ENCODE data around the gene ZNF692.
"Not testable (repeated sequence)": the region's sequence is repeated elsewhere in the genome, so short reads cannot be mapped to it uniquely, and the experiment has no call there.

Gene ZNF692

DNA sequence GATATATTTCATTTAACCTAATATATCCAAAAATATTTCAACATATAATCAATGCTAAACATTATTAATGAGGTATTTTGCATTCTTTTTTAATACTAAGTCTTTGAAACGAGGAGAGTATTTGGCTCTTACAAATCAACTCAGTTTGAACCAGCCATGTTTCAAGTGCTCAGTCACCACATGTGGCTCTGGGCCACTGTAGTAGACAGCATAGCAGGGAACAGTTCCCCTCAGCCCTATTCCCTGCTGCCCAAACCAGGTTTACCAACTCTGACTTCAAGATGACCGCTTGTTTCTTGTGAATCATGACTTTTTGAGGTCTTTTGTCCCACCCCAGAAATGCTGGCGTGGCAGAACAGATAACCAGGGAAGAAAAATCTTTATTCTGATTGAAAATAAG lies 15.2 kb downstream of the ZNF692 start:
- peaks cover 35% of the 10 kb centered on the region for H3K4me1 Mint-ChIP-seq
- no peaks in the 10 kb centered on the region for H3K36me3 Mint-ChIP-seq
- no peaks in the 10 kb centered on the region for H3K9me3 Mint-ChIP-seq
- H3K4me3 Mint-ChIP-seq = no peak overlapping the region
- no peak overlapping the region for H3K27ac Mint-ChIP-seq
- H3K27me3 Mint-ChIP-seq = no peaks in the 10 kb centered on the region

DNA sequence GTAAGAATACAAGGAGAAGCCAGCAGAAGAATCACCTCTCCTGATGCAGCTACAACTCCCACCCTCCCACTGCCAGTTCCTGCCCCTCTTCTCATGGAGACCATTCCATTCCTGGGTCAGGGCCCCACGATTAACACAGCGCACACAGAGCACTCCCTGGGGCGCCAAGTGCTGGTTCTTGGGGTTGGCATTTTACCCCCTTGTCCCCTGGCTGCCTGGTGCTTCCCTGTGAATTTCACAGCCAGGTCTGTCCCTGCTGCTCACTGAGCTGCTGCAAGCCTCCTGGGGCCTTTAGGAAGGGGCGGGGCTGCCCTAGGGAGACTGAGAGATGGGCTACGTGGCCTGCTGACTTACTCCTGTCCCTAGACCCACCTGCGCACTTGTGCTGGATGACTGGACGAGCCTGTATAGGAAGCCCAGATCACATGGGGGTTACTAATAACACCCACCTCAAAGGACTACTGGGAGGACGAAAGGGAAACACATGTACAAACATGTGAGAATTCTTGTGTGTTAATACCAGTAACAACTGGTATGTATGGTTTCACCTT lies 16.0 kb downstream of the ZNF692 start:
- Mint-ChIP-seq H3K27ac (no peak overlapping the region), H3K4me1 (peaks cover 35% of the 10 kb centered on the region), H3K4me3 (no peak overlapping the region), H3K36me3 (no peaks in the 10 kb centered on the region), H3K9me3 (no peaks in the 10 kb centered on the region), H3K27me3 (no peaks in the 10 kb centered on the region)

GRCh38 chr1:248841702-248842395 lies 17.0 kb downstream of the ZNF692 start:
- peaks cover 35% of the 10 kb centered on the region for H3K4me1 Mint-ChIP-seq
- no peaks in the 10 kb centered on the region for H3K9me3 Mint-ChIP-seq
- no peak overlapping the region for H3K4me3 Mint-ChIP-seq
- H3K27me3 Mint-ChIP-seq = no peaks in the 10 kb centered on the region
- H3K27ac Mint-ChIP-seq = peak overlapping the region; percentile 35
- H3K36me3 Mint-ChIP-seq = no peaks in the 10 kb centered on the region

DNA sequence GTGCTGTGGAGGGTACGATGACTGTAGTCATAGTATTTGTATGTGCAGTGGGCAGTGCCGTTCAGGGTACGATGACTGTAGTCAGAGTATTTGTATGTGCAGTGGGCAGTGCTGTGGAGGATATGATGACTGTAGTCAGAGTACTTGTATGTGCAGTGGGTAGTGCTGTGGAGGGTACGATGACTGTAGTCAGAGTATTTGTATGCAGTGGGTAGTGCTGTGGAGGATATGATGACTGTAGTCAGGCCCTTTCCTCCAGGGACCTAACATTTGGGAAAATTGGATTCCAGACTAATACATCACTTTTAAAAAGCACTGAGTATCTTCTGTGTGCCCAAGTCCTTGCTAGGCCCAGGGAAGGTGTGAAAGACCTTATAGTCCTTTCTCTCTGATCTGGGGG lies 17.9 kb downstream of the ZNF692 start:
- H3K27ac Mint-ChIP-seq = no peak overlapping the region
- H3K36me3 Mint-ChIP-seq = no peaks in the 10 kb centered on the region
- H3K4me1 Mint-ChIP-seq = peaks cover 35% of the 10 kb centered on the region
- no peaks in the 10 kb centered on the region for H3K9me3 Mint-ChIP-seq
- no peaks in the 10 kb centered on the region for H3K27me3 Mint-ChIP-seq
- peak overlapping the region; percentile 17 for H3K4me3 Mint-ChIP-seq

- no peaks in the 10 kb centered on the region for H3K27me3 Mint-ChIP-seq
- peak overlapping the region; percentile 92 for H3K27ac Mint-ChIP-seq
- H3K4me1 Mint-ChIP-seq = peaks cover 35% of the 10 kb centered on the region
- no peaks in the 10 kb centered on the region for H3K9me3 Mint-ChIP-seq
- no peak overlapping the region for H3K4me3 Mint-ChIP-seq
- no peaks in the 10 kb centered on the region for H3K36me3 Mint-ChIP-seq
Measured at GRCh38 chr1:248839168-248839555, 19.7 kb downstream of the ZNF692 start.

DNA sequence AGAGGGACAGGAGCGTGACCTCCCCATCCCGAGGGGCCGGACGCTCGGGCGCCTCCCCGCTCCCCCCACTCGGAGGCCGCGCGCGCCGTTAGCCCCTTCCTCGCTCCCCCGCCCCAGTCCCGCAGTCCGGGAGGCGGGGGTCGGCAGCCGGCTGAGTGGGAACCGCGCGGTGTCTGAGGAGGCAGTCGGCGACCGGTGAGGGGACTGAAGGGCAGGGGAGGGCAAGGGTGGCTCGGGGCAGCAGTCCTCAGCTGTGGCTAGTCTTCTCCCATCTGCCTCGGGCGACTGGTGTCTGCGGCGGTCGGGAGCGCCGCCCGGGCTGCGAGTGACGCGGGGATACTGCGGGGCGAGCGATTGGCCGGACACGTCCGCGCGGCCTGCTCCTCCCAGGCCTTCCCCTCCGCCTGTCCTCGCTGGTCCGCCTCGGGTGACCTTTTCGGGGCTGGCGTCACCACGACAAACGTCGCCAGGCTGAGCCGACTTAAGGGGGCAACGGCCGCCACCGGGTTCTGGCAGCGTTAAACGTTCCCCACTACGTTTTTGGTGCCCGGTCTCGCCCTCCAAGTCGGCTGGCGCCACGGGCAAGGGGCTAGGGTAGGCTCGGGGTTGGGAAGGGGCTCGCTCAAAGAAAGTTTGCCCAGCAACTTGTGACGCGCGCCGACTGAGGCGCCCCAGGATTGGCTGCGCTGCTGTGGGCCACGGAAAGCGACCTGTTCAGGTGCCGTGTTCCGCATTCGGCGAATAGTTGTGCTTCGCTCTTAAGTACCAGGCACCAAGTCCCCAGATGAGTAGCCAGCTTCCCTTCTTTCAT lies 20.3 kb downstream of the ZNF692 start:
- Mint-ChIP-seq H3K9me3 (no peaks in the 10 kb centered on the region), H3K27ac (peak overlapping the region; percentile 92), H3K36me3 (no peaks in the 10 kb centered on the region), H3K4me3 (no peak overlapping the region), H3K27me3 (no peaks in the 10 kb centered on the region), H3K4me1 (peaks cover 35% of the 10 kb centered on the region)

DNA sequence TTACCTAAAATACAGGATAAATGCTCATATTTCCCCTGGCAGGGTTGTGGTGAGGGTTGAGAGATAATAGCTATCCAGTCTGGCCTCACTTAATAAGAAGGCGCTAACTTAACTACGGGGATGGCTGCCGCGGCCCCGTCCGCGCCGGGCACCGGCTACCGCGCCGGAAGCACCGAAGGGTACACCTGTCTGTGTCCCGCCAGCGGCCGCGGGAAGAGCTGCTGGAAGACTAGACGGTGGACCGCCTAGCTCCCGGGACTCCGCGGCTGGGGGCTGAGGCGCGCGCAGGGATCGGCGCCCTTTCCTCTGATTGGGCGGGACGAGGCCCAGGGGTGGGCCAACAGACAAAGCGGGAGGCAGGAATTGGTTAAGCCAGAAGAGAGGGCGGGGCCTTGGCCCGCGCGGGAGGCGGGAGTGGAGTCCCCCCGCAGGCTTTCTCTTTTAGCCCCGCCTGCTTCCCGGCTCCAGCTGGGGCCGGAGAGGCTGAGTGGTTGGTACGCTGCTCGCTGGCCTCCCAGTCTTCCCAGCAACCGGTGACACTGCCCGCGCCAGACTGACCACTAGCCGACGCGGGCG lies 21.0 kb downstream of the ZNF692 start, which contains the start of gene ZNF672:
Gene ZNF672, plus strand, starts transcription at position 444 of the 576 bp plus-strand sequence. CDS start 9,051 bp downstream, outside the sequence.
- Mint-ChIP-seq H3K36me3 (no peaks in the 10 kb centered on the region), H3K27ac (peak within 1 kb of the TSS; percentile 92), H3K4me1 (peaks cover 35% of the 10 kb centered on the region), H3K4me3 (no peak within 1 kb of the TSS), H3K9me3 (no peaks in the 10 kb centered on the region), H3K27me3 (peaks cover 2% of the 10 kb centered on the region)

- no peaks in the 10 kb centered on the region for H3K36me3 Mint-ChIP-seq
- peaks cover 2% of the 10 kb centered on the region for H3K27me3 Mint-ChIP-seq
- H3K9me3 Mint-ChIP-seq = no peaks in the 10 kb centered on the region
- peak overlapping the region; percentile 76 for H3K27ac Mint-ChIP-seq
- peaks cover 33% of the 10 kb centered on the region for H3K4me1 Mint-ChIP-seq
- no peak overlapping the region for H3K4me3 Mint-ChIP-seq
Measured at GRCh38 chr1:248837045-248837780, 21.7 kb downstream of the ZNF692 start.

DNA sequence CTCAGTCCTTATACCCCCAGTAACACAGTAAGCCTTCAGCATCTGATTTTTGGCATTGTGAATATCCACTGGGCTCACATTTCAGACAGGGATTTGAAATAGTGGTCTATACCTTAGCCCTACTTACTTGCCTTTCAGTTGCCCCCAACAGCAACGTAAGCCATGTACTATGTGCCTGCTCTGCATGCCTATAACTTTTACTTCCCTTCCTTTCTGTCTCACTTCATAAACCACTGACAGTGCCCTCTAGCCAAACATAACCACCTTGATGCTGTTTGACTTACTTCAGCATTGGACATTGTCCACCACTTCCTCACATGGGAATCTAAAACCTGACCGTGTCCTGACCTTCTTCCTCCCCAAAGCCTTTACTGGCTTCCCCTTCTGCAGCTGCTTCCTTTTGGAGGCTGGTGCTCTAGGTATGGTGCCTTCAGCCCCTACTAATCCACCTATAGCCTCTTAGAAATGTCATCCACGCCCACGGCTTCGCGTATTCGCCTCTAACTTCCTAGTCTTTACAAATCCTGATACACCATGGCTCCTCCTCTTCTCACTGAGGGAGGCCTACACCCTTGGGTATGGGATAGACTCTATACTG lies 24.4 kb downstream of the ZNF692 start:
- H3K4me1 Mint-ChIP-seq = peaks cover 6% of the 10 kb centered on the region
- no peak overlapping the region for H3K27ac Mint-ChIP-seq
- H3K36me3 Mint-ChIP-seq = no peaks in the 10 kb centered on the region
- peaks cover 2% of the 10 kb centered on the region for H3K27me3 Mint-ChIP-seq
- H3K4me3 Mint-ChIP-seq = no peak overlapping the region
- H3K9me3 Mint-ChIP-seq = no peaks in the 10 kb centered on the region

DNA sequence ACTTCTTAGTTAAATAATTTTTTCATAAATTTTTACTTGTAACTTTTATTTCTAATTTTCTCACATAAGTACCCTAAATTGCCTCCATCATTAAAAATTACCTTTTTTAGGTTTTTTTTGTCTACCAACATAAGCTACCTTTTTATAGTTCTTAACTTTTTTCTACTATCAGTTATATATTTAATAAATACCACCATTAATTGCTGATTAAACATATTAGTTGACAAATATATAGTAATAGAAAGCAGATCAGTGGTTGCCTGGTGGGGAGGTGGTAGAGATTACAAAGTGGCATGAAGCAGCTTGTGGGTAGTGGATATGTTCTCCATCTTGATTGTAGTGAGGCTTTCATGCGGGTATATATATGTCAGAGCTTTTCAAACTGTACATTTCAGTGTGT lies 27.0 kb downstream of the ZNF692 start:
- no peaks in the 10 kb centered on the region for H3K36me3 Mint-ChIP-seq
- H3K27ac Mint-ChIP-seq = no peak overlapping the region
- peaks cover 2% of the 10 kb centered on the region for H3K27me3 Mint-ChIP-seq

DNA sequence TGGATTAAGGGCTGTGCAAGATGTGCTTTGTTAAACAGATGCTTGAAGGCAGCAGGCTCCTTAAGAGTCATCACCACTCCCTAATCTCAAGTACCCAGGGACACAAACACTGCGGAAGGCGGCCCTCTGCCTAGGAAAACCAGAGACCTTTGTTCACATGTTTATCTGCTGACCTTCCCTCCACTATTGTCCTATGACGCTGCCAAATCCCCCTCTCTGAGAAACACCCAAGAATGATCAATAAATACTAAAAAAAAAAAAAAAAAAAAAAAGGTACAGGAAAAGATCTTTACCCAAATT lies 28.2 kb downstream of the ZNF692 start:
- not testable (repeated sequence) for H3K4me3 Mint-ChIP-seq, H3K27me3 Mint-ChIP-seq, H3K9me3 Mint-ChIP-seq, H3K36me3 Mint-ChIP-seq, H3K27ac Mint-ChIP-seq, H3K4me1 Mint-ChIP-seq

More for the DNA sequence above, 27.0 kb downstream of the ZNF692 start:
- Mint-ChIP-seq H3K4me3 (no peak overlapping the region), H3K9me3 (no peaks in the 10 kb centered on the region), H3K4me1 (peaks cover 2% of the 10 kb centered on the region)

- peaks cover 2% of the 10 kb centered on the region for H3K27me3 Mint-ChIP-seq
- no peaks in the 10 kb centered on the region for H3K9me3 Mint-ChIP-seq
- peaks cover 24% of the 10 kb centered on the region for H3K4me1 Mint-ChIP-seq
- peaks cover 6% of the 10 kb centered on the region for H3K36me3 Mint-ChIP-seq
- no peak overlapping the region for H3K4me3 Mint-ChIP-seq
- no peak overlapping the region for H3K27ac Mint-ChIP-seq
Measured at GRCh38 chr1:248828845-248829244, 30.0 kb downstream of the ZNF692 start.

- peaks cover 51% of the 10 kb centered on the region for H3K4me1 Mint-ChIP-seq
- H3K9me3 Mint-ChIP-seq = no peaks in the 10 kb centered on the region
- H3K4me3 Mint-ChIP-seq = peak within 1 kb of the TSS; percentile 94
Measured at GRCh38 chr1:248825909-248826760, 32.8 kb downstream of the ZNF692 start, which contains the start of gene SH3BP5L. SH3BP5L (minus strand) TSS chr1:248825915; CDS start chr1:248824935, 980 bp downstream.

GRCh38 chr1:248825573-248825908 lies 33.3 kb downstream of the ZNF692 start:
- H3K27me3 Mint-ChIP-seq = no peaks in the 10 kb centered on the region
- peaks cover 6% of the 10 kb centered on the region for H3K36me3 Mint-ChIP-seq
- H3K4me3 Mint-ChIP-seq = peak overlapping the region; percentile 94
- H3K4me1 Mint-ChIP-seq = peaks cover 57% of the 10 kb centered on the region
- peak overlapping the region; percentile 98 for H3K27ac Mint-ChIP-seq
- no peaks in the 10 kb centered on the region for H3K9me3 Mint-ChIP-seq

More at GRCh38 chr1:248825909-248826760, 32.8 kb downstream of the ZNF692 start, which contains the start of gene SH3BP5L:
- peak within 1 kb of the TSS; percentile 98 for H3K27ac Mint-ChIP-seq
- peaks cover 6% of the 10 kb centered on the region for H3K36me3 Mint-ChIP-seq
- no peaks in the 10 kb centered on the region for H3K27me3 Mint-ChIP-seq

Measured in activated naive CD4-positive, alpha-beta T cell treated with anti-CD3 and anti-CD28 coated beads, Interleukin-2, amount 50 U/mL, for 24 hours (primary cell).